ENCODE results near the gene HECA.
A peak's percentile ranks its signal among the peaks of the same experiment; 100 is the strongest.

Gene HECA

DNA sequence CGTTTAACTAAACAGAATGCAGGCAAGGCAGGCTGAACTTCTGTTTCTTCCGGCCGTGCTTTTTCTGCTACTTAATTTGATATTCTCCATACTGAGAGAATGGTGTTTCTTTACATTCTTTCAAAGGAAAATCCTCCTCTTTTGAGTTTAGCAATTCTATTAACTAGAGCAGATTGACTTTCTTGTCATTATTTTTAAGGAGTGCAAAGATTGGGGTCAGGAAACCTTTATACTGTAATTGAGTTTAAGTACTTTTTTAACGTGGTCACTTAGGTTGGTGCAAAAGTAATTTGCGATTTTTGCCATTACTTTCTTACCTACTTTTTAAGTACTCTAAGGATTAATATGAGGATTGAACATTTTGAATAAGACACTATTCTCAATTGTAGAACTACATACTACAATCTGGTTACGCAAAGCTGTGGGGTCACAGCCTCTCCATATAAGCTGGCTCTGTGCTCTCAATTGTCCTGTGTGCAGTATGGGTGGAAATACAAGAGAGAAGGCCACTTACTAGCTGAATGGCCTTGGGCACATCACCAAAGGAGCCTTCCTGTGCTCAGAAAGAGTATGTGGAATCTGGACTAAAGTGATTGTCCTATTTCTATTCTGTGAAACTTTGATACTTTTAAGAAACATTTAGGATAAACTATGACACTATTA is 16.7 kb downstream of the HECA start:
- TF ChIP-seq, protein P1, sequence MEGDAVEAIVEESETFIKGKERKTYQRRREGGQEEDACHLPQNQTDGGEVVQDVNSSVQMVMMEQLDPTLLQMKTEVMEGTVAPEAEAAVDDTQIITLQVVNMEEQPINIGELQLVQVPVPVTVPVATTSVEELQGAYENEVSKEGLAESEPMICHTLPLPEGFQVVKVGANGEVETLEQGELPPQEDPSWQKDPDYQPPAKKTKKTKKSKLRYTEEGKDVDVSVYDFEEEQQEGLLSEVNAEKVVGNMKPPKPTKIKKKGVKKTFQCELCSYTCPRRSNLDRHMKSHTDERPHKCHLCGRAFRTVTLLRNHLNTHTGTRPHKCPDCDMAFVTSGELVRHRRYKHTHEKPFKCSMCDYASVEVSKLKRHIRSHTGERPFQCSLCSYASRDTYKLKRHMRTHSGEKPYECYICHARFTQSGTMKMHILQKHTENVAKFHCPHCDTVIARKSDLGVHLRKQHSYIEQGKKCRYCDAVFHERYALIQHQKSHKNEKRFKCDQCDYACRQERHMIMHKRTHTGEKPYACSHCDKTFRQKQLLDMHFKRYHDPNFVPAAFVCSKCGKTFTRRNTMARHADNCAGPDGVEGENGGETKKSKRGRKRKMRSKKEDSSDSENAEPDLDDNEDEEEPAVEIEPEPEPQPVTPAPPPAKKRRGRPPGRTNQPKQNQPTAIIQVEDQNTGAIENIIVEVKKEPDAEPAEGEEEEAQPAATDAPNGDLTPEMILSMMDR (IDR thresholded peaks at IDR 0.05; ENCODE audit: low read depth, low read length, missing control alignments) = no peak
- no peak overlapping the region for H3K4me3 ChIP-seq (ENCODE audit: low read depth, low read length)
- no peak for DNase-seq (ENCODE audit: low read depth)
- in situ Hi-C loops (cut with HindIII; ENCODE audit: low sequenced_read_pairs) = no loop called here

DNA sequence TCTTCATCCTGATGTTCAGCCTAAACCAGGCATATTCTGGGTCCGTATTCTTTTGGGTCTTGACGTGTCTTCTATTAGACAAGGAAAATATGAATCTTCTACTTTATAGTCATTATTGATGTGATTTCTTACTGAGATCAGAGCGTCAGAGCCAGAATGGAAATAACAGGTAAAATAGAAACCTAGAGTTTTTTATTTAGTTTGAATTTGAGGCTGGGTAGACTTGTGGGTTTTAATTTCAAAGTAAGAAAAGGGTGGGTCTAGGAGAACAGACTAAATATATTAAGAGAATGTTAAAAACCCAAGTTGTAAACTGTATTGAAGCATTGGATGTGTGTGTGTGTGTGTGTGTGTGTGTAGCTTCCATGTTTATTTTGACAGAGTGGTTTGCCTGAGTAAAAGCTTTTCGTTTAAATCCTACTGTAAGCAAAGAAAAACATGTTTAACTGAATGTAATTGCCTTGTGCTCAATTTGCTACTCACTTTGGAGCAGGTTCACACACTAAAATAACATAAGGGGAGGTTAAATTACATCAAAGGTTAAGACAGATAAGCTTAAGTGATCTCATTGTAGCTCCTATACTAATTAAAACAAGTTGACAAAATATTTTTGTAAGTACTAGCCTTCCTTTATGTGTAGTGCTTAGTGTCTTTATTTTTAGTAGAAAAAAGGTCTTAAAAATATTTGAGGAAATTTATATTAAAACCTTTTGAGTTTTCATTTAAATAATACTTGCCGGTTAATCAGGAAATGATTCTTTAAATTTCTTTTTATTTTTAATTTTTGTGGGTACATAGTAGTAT is 17.4 kb downstream of the HECA start:
- TF ChIP-seq, protein P1 (IDR thresholded peaks at IDR 0.05; ENCODE audit: low read depth, low read length, missing control alignments) = no peak
- DNase-seq (ENCODE audit: low read depth) = no peak
- in situ Hi-C loops (cut with HindIII; ENCODE audit: low sequenced_read_pairs) = no loop called here
- no peak overlapping the region for H3K4me3 ChIP-seq (ENCODE audit: low read depth, low read length)

DNA sequence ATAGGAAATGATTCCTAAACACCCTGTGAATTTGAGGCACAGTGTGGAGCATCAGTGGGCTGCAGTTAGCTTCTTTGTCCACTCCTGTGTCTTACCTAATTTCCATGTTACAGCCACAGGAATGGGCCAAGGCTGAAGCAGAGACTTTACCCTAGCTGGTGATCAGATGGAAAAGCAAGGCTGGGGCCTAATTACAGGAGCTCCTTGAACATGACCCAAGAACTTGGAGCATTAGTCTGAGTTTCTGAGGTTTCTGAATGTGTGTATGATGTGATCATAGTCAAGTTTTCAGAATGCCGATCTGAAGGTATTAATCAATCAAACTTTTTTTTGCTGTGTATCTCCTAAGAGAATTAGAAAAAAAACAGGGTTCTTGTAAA is 18.0 kb downstream of the HECA start:
- TF ChIP-seq, protein P1 (IDR thresholded peaks at IDR 0.05; ENCODE audit: low read depth, low read length, missing control alignments) = no peak
- in situ Hi-C loops (cut with HindIII; ENCODE audit: low sequenced_read_pairs) = no loop called here
- peak; percentile 61 for DNase-seq (ENCODE audit: low read depth)
- no peak overlapping the region for H3K4me3 ChIP-seq (ENCODE audit: low read depth, low read length)

DNA sequence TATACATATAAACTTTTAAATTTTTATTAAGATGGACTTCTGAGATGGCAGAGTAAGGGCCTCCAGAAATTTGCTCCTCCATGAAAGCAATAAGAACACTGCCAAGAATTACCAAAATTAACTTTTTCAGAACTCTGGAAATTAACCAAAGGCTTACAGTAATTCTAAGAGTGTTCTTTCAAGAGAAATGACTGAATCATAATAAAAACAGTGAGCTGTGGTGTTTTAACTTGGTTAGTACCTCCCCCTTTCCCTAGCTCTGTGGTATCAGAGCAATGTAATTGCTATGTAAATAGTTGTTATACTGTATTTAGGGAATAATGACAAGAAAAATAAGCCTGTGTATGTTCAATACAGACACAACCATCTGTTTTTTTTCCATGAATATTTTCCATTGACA is 19.0 kb downstream of the HECA start:
- TF ChIP-seq, protein P1 (IDR thresholded peaks at IDR 0.05; ENCODE audit: low read depth, low read length, missing control alignments) = no peak
- in situ Hi-C loops (cut with HindIII; ENCODE audit: low sequenced_read_pairs) = no loop called here
- no peak overlapping the region for H3K4me3 ChIP-seq (ENCODE audit: low read depth, low read length)
- DNase-seq (ENCODE audit: low read depth) = peak; percentile 61

DNA sequence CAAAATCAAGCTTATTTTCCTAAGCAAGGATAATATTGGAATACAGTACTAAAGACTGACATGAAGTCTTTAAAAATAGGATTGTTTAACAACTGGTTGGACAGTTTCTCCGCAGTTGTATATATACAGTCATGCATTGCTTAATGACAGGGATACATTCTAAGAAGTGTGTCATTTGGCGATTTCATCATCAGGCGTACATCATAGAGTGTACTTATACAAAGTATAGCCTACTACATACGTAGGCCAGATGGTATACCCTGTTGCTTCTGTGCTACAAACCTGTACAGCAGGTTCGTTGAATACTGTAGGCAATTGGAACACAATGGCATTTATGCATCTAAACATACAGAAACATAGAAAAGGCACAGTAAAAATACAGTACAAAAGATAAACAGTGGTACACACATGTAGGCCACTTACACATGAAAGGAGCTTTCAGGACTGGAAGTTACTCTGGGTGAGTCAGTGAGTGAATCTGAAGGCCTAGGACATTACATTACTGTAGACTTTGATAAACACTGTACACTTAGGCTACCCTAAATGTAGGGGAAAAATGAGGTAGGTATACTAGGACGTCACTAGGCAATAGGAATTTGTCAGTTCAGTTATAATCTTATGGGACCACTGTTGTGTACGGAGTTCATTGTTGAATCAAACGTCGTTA is 20.1 kb downstream of the HECA start:
- DNase-seq (ENCODE audit: low read depth) = no peak
- no peak overlapping the region for H3K4me3 ChIP-seq (ENCODE audit: low read depth, low read length)
- in situ Hi-C loops (cut with HindIII; ENCODE audit: low sequenced_read_pairs) = no loop called here
- TF ChIP-seq, protein P1 (IDR thresholded peaks at IDR 0.05; ENCODE audit: low read depth, low read length, missing control alignments) = no peak

DNA sequence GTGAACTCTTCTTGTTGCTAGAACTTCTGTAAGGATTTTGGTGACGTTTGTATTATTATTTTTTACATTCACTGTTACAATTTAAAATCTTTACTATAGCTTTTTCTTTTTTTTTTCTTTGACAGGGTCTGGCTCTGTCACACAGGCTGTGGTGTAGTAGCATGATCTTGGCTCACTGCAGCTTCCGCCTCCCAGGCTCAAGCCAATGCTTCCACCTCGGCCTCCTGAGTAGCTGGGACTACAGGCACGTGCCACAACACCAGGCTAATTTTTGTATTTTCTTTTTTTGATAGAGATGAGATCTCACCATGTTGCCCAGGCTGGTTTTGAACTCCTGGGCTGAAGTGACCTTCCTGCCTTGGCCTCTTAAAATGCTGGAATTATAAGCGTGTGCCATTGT is 21.2 kb downstream of the HECA start:
- TF ChIP-seq, protein P1 (IDR thresholded peaks at IDR 0.05; ENCODE audit: low read depth, low read length, missing control alignments) = no peak
- H3K4me3 ChIP-seq (ENCODE audit: low read depth, low read length) = no peak overlapping the region
- in situ Hi-C loops (cut with HindIII; ENCODE audit: low sequenced_read_pairs) = no loop called here
- no peak for DNase-seq (ENCODE audit: low read depth)

Data from astrocyte of the cerebellum (primary cell).